G401 (cell line): ENCODE results near the gene KIF17. TPM values are rescaled to one million over a fixed set of nuclear protein-coding genes. Genes with fewer than 3 reads are reported as not detected.

Source experiments
- DNase-seq: peaks from one replicate; pipeline ENCODE4 v3.0.0-alpha.2; 2015; ENCODE audit warnings: low spot score
- in situ Hi-C: cut with HindIII; loops from 2 replicates; pipeline ENCODE4 v1.10.0; 2016; ENCODE audit warnings: low sequenced_read_pairs, mixed read lengths
- total RNA-seq: library from RNA; depleted of rRNA; stranded (reverse); fragments of >200 nt; shearing (Covaris generic); gene quantifications from 2 replicates; pipeline ENCODE4 v1.2.3, GENCODE V29; 2014; rRNA removed

The KIF17 gene
- 0.43 and 1.4 TPM in 2 replicates for total RNA-seq

GRCh38 chr1:20717452-20718342 lies at the start of gene KIF17:
Gene KIF17, minus strand, starts transcription at chr1:20718007. Its CDS starts 301 bp downstream, at chr1:20717706.
- DNase-seq, result peak; percentile 44

GRCh38 chr1:20767271-20767670 lies 49.5 kb upstream of the KIF17 start:
- in situ Hi-C loops, result no loop called here
- DNase-seq, result no peak

More at GRCh38 chr1:20717452-20718342, at the start of gene KIF17:
- in situ Hi-C loops, result no loop called here

GRCh38 chr1:20763417-20763816 lies 45.6 kb upstream of the KIF17 start:
- no peak for DNase-seq
- in situ Hi-C loops, result no loop called here

GRCh38 chr1:20760322-20760721 lies 42.5 kb upstream of the KIF17 start:
- DNase-seq, result no peak
- in situ Hi-C loops, result no loop called here

- in situ Hi-C loops, result no loop called here
- no peak for DNase-seq
Observed at GRCh38 chr1:20753589-20753988, 35.8 kb upstream of the KIF17 start.

- no peak for DNase-seq
- in situ Hi-C loops, result no loop called here
Observed at GRCh38 chr1:20751462-20751990, 33.7 kb upstream of the KIF17 start.

- in situ Hi-C loops, result no loop called here
- no peak for DNase-seq
Observed at GRCh38 chr1:20742671-20743070, 24.9 kb upstream of the KIF17 start.

- DNase-seq, result peak; percentile 50
- in situ Hi-C loops, result no loop called here
Observed at GRCh38 chr1:20740781-20741180, 23.0 kb upstream of the KIF17 start.

GRCh38 chr1:20739225-20739624 lies 21.4 kb upstream of the KIF17 start:
- in situ Hi-C loops, result no loop called here
- no peak for DNase-seq

GRCh38 chr1:20735581-20736111 lies 17.8 kb upstream of the KIF17 start:
- DNase-seq, result no peak
- in situ Hi-C loops, result no loop called here

GRCh38 chr1:20733360-20733975 lies 15.7 kb upstream of the KIF17 start:
- DNase-seq, result peak; percentile 23
- in situ Hi-C loops, result no loop called here

- peak; percentile 87 for DNase-seq
- in situ Hi-C loops, result no loop called here
Observed at GRCh38 chr1:20732588-20733359, 15.0 kb upstream of the KIF17 start, which contains the start of gene SH2D5. Gene SH2D5, minus strand, starts transcription at chr1:20732703. Its CDS starts 4,659 bp downstream, at chr1:20728044.

- DNase-seq, result peak; percentile 68
- in situ Hi-C loops, result no loop called here
Observed at GRCh38 chr1:20732071-20732587, 14.3 kb upstream of the KIF17 start.

- in situ Hi-C loops, result no loop called here
- DNase-seq, result no peak
Observed at GRCh38 chr1:20731057-20731991, 13.5 kb upstream of the KIF17 start.

- in situ Hi-C loops, result no loop called here
Observed at GRCh38 chr1:20730690-20731056, 12.9 kb upstream of the KIF17 start.

GRCh38 chr1:20729990-20730689 lies 12.3 kb upstream of the KIF17 start:
- in situ Hi-C loops, result no loop called here
- DNase-seq, result no peak

More at GRCh38 chr1:20730690-20731056, 12.9 kb upstream of the KIF17 start:
- DNase-seq, result no peak

GRCh38 chr1:20729155-20729931 lies 11.5 kb upstream of the KIF17 start:
- in situ Hi-C loops, result no loop called here
- DNase-seq, result no peak
